T follicular helper cell (primary cell): ENCODE data around the gene SNAP47.

Experiments used
- DNase-seq: peaks from one replicate; pipeline ENCODE4 v3.0.0-alpha.2; 2020; ENCODE audit warnings: low read depth

SNAP47 gene

DNA sequence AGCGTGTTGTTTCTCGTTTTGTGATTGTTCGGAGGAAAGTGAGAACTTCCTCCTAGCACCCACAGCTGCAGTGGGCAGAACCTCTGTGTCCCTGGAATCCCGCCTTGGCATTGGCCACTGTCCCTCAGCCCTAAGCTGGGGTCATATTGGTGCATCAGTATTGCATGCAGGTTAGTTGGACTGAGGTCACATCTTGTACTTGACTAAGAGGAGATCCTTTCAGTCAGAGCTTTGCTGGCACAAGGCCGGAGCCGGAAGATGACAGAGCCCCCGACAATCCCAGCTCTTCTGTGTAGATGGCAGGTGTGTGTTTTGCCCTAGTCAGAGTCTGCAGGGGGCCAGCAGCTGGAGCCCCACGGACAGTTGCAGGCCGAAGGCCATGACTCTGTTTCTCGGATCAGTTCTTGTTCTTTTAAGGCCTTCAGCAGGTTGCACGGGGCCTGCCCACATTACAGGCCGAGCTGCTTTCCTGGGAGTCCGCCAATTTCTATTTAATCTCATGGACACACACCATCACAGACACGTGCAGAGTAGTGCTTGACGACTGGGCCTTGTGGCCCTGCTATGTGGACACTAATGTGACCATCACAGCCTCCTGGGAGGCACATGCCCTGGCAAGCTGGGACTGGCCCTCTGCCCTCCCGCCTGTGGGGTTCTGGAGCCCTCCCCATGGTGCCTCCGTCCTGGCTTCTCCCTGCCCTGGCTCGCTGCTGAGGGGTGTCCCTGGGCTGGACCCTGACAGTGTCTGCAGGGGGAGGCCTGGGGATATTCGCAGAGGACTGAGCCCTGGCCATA, 14.9 kb downstream of the SNAP47 start:
- DNase-seq, result no peak

DNA sequence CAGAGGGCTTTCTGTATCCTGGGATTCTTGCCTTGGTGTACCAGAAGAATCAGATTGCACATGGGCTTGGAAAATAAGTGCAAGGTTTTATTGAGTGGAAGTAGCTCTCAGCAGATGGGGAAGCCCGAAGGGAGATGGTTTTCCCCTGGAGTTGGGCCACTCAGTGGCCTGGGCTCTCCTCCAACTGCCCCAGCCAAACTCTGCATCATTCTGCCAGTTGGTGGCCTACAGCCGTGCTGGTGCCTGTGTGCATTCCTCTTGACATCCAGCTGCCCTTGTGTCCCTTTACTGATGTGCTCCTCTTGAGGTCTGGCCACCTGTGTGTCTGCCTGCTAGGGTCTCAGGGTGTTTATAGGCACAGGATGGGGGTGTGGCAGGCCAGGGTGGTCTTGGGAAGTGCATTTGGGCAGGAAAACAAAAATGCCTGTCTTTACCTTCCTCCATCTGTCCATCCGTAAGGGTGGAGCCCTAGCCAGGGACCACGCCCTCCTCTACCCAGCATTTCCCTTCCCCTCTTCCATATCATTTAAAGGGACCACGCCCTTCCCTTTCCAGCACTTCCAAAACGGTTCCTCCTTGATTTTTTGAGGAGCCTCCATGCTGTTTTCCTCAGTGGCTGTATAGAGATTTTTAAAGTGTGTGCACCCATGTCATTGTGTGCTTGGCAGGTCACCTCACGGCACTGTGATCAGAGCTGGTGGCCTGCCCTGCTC, 18.9 kb downstream of the SNAP47 start:
- no peak for DNase-seq

DNA sequence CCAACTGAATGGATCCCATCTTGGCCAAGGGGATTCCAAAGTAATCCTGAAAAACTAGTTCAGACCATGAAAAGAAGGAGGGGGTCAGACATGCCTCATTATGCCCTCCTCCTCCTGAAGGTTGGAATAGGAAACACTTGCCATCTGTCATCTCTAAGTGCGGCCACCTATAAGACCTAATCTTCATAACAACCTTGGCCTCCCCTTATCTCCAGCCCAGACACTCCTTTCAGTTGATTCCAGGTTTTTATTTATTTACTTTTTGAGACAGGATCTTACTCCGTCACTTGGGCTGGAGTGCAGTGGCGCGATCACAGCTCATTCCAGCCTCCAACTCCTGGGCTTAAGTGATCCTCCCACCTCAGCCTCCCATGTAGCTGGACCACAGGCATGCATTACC, 19.7 kb downstream of the SNAP47 start:
- DNase-seq, result no peak

DNA sequence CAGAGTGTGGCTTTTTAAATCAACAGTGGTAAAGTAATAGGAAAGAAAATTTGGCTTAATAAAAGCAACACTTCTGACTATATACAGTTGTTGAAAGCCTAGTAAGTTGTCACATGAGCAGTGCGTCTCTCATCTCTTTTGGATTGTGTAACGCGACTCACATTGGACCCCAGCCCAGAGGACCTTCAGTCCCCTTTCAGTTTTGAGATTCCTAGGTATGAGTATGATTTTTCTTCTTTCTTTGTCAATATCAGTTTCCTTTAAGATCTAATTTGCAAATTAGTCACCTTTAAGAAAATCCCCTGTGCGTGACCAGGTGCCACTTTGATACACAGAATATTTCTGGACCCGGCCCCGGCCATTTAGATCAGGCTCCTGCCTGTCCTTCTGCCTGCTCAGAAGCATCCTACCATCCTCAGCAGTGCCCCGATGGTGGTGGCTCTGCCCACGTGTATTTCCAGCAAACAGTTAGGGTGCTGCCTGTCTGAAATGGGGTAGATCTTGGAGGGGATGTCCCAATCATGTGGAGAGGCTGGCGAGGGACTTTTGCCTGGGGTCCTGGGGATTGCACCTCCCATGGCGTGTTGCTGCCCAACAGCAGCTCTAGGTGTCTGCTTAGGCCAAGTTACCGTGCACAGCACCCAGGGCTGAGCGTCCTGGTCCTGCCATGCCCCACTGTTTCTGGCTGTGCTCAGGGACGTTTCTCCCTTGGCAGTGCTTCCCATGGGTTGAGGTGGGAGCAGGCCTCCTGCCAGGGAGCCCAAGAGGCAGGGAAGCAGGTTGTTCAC, 21.1 kb downstream of the SNAP47 start:
- no peak for DNase-seq

DNA sequence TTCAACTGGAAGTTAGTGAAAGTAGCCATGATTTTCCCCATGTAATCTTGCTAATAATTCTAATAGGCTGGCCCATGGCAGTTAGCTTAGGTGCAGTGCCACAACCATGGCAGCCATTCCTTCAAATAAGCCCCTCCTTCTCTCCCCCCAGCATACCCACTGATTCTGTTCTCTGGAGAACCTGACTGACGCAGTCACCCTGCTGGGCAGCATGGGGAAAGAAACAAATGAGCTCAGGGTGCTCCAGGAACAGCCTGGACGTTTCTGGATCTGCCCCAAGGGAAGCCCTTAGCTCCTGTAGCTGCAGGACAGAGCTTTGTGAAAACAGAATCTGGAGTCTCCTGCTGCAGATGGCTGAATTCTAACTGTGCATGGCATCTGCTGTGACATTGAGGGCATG, 22.5 kb downstream of the SNAP47 start:
- no peak for DNase-seq

DNA sequence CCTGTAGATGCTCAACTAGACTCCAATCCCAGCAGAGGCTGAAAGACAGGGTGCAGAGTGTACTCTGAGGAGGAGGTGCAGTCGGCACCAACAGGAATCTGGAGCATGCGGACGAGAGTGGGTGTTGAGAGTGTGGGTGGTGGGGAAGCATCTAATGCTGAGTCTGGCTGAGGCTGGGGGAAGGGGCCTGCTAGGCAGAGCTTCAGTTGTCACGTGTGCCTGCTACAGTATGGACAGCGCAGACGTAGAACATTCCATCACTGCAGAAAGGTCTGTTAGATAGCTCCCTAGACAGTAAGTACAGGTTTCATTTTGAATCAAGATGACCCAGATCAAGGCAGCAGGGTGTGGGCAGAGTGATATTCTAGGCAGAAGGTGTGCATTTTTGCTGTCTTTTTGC, 23.1 kb downstream of the SNAP47 start:
- no peak for DNase-seq

DNA sequence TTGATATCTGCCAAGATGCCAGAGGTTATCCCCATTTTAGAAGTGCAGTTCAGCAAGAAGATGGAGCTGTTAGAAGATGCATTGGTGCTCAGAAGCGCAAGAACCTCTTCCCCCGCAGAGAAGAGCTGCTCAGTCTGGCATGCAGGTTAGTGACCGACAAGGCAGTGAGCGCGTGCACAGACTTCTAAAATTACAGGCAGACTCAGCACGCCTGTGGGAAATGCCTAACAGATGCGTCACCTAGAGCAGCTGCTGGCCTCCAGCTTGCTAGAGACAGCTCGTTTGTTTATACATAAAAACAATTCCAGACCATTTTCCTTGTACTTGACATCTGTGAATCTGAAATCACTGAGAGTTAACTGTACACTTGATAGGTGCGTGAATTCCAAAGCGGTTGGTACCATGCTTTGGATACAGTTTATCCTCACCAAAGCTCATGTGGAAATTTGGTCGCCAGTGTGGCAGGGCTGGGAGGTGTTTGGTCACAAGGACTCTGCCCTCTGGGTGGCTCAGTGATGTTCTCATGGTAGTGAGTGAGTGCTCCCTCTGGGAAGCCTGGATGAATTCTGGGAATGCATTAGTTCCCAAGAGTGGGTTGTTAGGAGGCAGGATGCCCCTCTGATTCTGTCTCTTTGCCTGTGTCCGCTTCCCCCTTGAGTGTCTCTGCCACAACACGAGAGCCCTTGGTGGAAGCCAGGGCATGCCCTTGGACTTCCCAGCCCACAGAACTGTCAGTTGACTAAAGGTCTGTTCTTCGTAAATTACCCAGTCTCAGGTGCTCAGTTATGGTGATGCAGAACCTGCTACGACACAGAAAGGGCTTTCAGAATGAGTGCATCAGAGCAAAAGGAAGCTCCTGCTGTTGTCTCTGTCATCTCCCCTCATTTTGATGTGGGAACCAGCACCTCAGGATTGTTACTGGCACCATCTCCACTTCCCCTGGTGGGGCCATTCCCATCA, 24.4 kb downstream of the SNAP47 start:
- DNase-seq, result no peak

DNA sequence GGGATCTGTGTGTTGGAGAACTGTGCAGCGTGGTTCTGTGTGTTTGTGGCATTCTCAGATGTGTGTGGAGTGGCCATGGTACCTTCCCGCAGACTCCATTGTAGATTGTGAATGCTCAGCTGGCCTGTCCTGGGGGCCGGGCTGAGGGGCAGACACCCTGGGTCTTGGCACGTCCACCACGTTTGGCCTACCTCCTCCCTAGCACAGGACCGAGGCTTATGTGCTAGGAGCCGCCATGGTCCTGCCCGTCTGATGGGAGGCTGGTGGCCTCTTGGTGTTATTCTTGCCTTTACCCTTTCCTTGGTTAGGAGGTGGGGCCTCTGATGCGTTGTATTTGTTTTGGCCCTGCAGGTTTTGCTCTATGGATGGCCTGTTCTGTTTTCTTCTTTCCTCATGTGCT, 25.1 kb downstream of the SNAP47 start:
- no peak for DNase-seq

DNA sequence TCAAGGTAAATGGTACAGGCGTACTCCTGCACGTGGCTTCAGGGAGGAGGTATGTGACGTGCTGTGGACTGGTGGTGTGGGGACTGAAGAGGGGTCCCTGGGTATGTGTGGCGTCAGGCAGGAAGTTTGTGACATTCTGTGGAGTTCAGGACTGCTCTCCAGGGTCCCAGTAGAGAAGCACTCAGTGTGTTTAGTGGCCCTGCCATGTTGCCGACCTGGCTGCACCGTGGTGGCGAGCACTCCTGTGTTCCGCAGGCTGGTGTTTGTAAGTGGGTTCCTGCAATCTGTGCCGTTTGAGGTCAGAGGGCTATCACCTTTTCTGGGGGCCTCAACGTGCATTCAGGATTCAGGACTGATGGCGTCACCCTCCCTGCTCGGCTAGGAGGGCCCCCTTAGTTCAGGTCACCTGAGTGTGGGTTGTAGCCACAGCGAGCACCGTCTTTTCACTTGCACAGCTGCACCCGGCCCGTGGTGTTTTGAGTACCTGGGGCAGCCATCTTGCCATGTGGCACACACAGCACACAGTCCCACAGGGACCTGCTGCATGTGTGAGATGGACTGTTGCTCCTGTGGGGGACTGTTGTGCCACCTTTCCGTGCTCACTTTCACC, 26.5 kb downstream of the SNAP47 start:
- DNase-seq, result no peak

DNA sequence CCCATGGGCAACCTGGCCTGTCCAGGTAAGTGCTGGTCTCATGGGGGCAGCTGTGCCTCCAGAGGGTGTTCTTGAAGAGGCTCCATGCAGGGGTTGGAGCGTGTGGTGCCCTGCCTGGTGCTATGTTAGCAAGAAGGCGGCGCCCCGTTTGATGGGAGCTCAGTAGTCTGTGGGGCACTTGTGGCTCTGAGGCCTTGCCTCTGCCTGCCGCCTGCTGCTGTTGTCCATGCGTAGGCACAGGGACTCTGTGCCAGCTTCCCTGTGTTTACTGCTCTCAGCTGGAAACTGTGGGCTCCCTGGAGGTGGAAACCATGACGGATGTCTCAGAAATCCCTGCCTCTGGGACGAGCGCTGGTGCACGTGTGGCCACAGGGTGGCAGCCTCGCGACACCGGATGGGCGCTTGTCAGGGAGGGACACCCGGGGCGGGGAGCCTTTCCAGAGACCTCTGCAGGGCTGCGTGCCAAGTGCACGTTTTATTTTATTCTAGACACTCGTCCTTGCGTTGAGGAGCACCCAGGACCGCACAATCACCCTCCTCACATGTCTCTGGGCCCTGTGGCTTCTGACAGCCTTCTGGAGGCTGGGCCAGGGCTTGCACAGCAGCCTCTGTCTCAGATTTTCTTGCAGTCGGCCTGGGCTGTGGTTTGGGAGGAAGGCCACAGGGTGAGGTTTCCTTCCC, 27.1 kb downstream of the SNAP47 start:
- DNase-seq, result peak; percentile 81

DNA sequence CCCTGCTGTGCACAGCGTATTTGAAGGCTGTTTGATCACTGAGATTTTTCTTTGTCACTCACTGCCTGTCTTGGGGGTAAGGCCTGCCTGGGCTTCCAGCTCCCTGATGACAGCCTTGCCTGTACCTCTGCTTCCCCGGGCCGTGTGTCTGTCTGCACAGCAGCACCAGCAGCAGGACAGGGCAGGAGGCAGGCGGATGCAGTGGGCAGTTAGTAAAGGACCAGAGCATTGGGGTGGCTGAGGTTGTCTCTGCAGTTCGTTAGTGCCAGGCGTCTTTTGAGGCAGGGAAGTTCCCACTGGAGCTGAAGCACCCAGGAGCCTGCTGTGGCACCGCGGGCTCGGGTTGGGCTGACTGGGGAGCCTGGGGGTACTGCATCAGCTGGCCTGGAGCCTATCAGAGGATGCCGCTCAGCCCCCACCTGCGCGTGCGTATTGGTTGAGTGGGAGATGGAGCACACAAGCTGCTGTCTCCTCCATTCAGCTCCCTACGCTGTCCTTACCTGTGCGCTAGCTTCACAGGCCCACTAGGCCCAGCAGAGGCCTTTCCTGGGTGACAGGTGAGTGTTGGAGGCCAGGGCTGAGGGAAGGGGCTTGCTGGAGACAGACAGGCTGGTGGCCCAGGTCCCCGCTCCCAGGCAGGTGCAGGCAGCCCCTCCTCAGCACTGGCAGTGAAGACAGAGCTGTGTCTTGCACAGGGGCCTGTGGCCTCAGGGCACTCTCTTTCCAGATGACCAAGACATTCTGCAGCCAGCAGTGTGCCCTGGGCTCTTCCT, 28.2 kb downstream of the SNAP47 start:
- no peak for DNase-seq

DNA sequence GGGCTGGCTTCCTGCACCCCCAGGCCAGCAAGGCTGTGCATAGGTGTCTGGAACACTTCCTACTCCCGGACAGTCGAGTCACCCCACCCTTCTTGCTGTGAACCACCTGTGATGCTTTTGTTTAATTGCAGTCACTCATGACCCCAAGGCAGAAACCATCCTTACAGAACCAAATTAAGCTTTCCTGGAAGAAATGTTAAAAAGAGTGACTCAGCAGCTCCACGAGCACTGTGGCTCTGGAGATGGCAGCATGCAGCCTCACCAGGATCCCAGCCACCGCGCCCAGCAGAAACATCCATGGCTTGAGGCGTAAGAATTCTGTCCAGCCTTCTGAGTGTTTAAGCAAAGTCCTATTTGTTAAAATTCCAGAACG, 28.8 kb downstream of the SNAP47 start:
- DNase-seq, result no peak

DNA sequence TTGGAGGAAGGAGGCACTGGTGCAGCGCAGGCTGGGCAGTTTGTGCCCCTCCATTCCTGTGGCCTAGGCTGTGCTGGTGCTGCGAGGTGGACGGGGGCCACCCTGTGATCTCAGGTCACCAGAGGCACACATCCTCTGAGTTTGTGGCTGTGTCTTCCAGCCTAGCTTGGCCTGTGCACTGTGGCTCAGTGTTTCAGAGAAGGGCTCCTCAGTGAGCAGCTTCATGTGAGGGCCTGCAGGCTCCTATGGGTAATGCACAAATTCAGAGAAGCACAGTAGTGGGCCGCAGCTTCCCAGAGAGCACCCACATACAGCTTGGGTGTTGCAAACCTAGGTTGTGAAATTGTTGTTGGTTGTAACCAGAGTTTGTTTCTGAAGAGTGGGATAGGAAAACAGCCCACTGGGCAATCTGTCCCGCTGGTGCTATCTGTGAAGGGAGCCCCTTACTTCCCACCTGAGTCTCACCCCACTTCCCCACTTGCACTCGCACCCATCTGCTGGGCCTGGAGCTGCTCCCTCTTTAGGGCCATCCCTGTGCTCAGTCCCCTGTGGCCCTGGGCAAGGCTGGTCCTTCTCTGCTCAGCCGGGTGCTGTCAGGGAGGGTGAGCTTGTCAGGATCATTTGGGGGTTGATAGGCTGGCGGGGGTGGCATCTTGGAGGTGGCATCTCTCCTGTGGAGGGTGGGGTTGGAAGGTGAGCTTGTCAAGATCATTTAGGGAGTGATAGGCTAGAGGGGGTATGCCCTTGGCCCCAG, 30.2 kb downstream of the SNAP47 start:
- DNase-seq, result no peak

DNA sequence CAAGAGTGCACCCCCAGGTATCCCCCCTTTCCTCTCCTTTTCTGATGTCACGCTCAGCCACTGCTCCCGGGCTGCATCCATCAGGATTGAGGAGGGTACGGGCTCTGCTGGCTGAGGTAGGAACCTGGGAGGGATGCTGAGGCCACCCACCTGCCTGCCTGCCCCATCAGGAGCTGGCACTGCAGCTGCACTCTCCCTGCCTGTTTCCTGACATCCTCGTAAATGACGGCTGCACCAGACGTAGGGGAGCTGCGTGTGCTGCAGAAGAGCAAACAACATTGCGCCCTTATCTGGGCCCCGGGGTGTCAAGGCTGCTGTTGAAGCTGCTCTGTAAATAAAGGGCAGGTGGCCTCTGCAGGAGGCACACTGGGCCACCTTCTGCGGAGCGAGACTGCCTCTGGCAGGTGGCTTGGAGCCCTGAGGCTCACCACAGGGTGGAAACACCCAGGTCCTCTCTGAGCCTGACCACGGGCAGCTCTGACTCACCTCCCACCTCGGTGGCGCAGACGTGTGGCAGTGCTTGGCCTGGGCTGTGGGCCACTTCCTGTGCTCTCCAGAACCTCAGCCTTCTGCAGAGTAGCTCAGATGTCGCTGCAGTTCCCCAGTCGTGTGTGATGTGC, 30.9 kb downstream of the SNAP47 start:
- DNase-seq, result peak; percentile 42

DNA sequence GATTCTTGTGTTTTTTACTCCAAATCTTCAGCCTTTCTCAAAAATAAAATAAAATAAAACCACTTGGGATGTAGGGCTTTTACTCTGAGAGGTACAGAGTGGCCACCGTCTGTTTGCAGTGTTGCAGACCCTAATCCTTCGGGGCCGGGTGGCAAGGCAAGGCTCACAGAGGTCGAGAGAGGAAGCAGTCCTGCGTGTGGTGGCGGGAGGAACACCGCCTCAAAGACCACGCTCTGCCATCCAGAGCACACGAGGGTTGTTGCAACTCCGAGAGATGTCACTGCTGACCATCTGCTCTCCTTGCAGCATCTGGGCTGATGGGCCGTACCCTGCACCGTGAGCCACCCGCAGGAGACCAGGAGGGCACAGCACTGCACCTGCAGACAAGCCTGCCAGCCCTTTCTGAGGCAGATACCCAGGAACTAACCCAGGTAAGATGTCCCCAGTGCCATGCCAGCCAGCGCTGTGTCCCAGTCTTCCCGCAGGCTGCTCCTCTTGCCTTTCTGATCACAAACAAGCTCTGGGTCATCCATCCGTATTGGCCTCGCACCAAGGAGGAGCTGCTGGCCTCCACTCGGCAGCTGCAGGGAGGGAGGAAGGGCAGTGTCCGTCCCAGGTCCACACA, 31.5 kb downstream of the SNAP47 start:
- DNase-seq, result no peak

DNA sequence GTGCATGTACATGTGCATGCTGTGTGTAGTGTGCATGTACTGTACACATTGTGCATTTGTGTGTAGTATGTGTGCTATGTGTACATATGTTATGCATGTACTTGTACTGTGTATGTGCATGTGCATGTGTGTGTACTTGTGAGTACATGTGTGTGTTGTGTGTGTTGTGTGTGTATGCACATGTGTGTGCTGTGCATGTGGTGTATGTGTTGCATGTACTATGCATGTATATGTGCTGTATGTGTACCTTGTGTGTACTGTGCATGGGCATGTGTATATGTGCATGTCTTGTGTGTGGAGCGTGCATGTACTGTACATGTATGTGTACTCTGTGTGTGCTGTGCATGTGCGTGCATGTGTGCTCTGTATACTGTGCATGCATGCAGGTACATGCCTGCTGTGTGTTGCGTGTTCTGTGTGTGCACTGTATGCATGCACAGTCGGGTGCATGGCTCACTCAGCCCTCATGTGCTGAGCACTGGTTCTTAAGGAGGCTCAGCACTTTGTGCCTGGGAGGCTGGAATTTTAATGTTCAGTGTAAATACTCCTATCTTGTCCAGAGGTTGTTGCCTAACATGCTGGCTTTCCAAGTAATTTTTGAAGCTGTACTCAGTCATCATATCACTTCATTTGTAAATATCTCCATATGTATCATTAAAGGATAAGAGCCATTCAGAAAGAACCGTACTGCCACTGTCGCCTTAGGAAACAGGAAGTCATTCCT, 32.3 kb downstream of the SNAP47 start:
- DNase-seq, result no peak

DNA sequence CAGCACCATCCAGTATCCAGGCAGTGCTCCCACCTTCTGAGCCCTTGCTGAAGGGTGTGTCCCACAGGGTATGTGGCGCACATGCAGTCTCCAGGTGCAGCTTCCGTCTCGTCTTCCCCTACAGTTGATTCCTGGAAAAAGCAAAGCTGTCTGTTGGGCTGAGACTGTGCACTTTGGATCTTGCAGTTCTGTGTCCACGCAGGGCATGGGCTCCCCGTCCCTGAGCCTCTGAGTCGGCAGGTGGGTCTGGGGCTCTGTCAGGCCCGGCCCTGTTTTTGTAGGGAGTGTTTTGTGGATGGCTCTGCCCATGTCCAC, 32.8 kb downstream of the SNAP47 start:
- no peak for DNase-seq

DNA sequence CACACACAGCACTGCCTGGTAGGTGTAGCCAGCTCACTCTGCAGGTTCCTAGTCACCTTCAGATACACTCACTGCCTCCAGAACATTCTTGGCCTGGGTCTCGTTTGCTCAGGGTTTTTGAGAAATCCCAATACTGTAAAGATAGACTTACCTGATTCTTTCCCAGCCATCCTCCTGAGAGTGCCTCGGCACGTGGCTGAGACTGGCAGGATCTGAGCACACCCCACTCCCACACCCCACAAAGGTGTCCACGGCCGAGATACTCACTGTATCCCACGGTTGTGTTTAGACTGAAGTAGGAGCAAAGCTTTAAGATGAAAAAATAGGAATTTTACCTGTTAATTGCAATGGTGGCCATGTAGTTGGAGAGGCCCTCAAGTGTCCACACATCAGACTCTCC, 33.4 kb downstream of the SNAP47 start:
- no peak for DNase-seq
